T-helper 22 cell (primary cell): ENCODE data around the gene TFDP1.
"Not testable (repeated sequence)": the region's sequence is repeated elsewhere in the genome, so short reads cannot be mapped to it uniquely, and the experiment has no call there.

ENCODE experiments used
- DNase-seq: peaks from one replicate; pipeline ENCODE4 v3.0.0-alpha.2; 2020; ENCODE audit warnings: low read depth

TFDP1 gene

GRCh38 chr13:113573065-113573464, 11.5 kb upstream of the TFDP1 start:
- no peak for DNase-seq

GRCh38 chr13:113576597-113576996, 8.0 kb upstream of the TFDP1 start:
- no peak for DNase-seq

- DNase-seq, result no peak
These were observed 6.6 kb upstream of the TFDP1 start for GRCh38 chr13:113577881-113578435.

GRCh38 chr13:113579686-113580085, 4.9 kb upstream of the TFDP1 start:
- DNase-seq, result no peak

GRCh38 chr13:113581871-113582270, 2.7 kb upstream of the TFDP1 start:
- no peak for DNase-seq

GRCh38 chr13:113582841-113583631, 1.5 kb upstream of the TFDP1 start:
- no peak for DNase-seq

GRCh38 chr13:113584870-113585671, 518 bp downstream of the TFDP1 start:
- DNase-seq, result no peak

- no peak for DNase-seq
These were observed 1.3 kb downstream of the TFDP1 start for GRCh38 chr13:113585896-113586295.

GRCh38 chr13:113586661-113587479, 2.3 kb downstream of the TFDP1 start:
- DNase-seq, result no peak

- no peak for DNase-seq
These were observed 4.0 kb downstream of the TFDP1 start for GRCh38 chr13:113588394-113589111.

- DNase-seq, result no peak
These were observed 4.9 kb downstream of the TFDP1 start for GRCh38 chr13:113589251-113589960.

- DNase-seq, result no peak
These were observed 5.4 kb downstream of the TFDP1 start for GRCh38 chr13:113589961-113590339.

GRCh38 chr13:113591750-113592149, 7.2 kb downstream of the TFDP1 start:
- DNase-seq, result no peak

GRCh38 chr13:113592571-113592970, 8.0 kb downstream of the TFDP1 start:
- no peak for DNase-seq

- DNase-seq, result not testable (repeated sequence)
These were observed 9.7 kb downstream of the TFDP1 start for GRCh38 chr13:113594066-113594821.

- DNase-seq, result no peak
These were observed 10.6 kb downstream of the TFDP1 start for GRCh38 chr13:113595131-113595530.

- DNase-seq, result no peak
These were observed 12.0 kb downstream of the TFDP1 start for GRCh38 chr13:113596321-113597200.

- DNase-seq, result no peak
These were observed 13.0 kb downstream of the TFDP1 start for GRCh38 chr13:113597391-113598080.

GRCh38 chr13:113598081-113598410, 13.5 kb downstream of the TFDP1 start:
- DNase-seq, result no peak
